GM21717 (cell line): ENCODE measurements around the gene TNIP1.

ENCODE experiments used
- ATAC-seq: cut with Tn5 transposase; IDR thresholded peaks from one replicate; pipeline ENCODE4 v1.9.1; 2021; ENCODE audit warnings: mild to moderate bottlenecking, moderate library complexity; ENCODE audit not compliant: unreplicated experiment

The TNIP1 gene

DNA sequence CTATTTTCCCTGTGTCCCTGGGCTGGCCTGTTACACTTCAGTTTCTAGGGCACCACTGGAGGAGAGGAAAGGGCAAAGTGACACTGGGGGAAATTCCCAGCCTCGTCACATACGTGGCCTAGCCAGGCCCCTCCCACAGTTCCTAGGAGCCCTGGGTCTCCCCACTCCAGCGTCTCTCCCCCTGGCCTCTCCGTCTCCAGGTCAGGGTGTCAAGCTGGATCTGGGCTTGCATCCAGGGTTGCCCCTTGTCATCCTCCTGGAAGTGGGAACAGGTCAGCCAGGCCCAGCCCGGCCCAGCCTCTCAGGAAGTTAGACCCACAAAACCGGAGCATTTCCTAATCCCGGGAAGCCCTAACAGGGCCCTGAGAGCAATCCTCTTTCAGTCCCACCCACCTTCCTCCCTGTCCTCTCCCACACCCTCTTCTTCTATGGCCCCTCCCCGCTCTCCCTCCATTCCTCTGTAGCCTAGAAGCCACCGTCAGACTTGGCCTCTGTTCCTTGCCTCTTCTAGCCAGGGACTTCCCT lies 4.7 kb upstream of the TNIP1 start:
- ATAC-seq = no peak

GRCh38 chr5:151084363-151084762 lies 3.5 kb upstream of the TNIP1 start:
- ATAC-seq = no peak

GRCh38 chr5:151083081-151083676 lies 2.3 kb upstream of the TNIP1 start:
- no peak for ATAC-seq

DNA sequence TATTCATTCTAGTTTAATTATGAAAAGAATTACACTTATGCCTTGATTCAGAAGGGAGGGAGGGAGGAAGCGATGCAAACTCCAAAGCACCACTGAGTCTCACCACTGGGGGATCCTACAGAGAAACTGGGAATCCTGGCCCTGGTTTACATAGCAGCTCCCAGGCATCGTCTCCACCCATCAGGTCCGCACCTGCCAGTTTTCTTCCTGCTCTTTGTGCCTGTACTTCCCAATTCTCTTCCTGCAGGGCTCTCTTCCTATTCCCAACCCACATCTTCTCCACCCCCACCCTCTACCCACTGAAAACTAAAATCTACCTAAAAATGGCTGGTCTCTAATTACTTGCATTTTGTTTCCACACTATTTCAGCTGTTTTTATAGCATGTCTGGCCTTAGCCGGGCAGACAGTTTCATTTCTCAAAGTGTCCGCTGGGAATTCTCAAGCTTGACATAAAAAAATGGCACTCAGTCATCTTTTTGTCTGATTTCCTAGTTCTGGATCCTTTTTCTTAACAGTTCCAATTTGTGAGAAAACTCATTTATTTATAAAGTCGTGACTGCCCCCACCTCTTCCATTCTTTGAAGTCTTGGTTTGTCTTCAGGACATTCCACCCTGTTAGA lies 1.6 kb upstream of the TNIP1 start:
- no peak for ATAC-seq

- ATAC-seq = no peak
These were observed 822 bp upstream of the TNIP1 start for GRCh38 chr5:151081431-151082281.

- no peak for ATAC-seq
These were observed 809 bp downstream of the TNIP1 start for GRCh38 chr5:151079838-151080612.

- peak; percentile 50 for ATAC-seq
These were observed 2.2 kb downstream of the TNIP1 start for GRCh38 chr5:151078490-151079262.

DNA sequence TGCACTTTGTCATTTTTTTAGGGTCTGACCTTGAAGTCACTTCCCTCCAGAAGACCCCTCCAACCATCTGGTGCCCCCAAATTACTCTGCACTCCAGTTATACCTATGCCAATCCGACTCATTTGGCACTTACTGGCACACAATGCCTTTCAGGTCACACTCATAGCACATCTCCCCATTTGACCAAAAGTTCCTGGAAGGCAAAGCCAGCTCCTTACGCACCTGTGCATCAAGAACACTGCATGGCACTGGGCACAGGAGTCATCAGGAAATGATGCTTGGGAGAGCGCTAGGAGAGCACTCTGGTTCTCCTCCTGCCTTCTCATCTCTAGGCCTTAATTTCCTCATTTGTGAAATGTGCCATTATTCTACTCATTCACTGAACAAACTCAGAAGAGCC lies 2.9 kb downstream of the TNIP1 start:
- no peak for ATAC-seq

DNA sequence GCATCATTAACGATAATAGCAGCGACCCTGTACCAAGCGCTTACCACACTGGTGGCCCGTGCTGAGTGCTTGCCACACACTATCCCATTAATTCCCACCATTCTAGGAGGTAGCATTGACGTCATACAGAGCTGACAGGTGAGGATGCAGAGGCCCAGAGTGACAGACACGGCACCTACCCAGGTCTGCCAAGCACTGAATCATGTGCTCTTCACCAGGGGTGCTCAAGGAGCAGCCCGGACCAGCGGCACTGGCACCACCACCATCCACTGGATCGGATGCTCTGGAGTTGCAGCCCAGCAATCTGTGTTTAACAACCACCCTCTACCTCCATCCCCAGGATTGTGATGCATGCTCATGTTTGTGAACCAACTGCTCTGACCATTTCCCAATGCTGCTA lies 3.4 kb downstream of the TNIP1 start:
- no peak for ATAC-seq

GRCh38 chr5:151076616-151077015 lies 4.2 kb downstream of the TNIP1 start:
- ATAC-seq = no peak

DNA sequence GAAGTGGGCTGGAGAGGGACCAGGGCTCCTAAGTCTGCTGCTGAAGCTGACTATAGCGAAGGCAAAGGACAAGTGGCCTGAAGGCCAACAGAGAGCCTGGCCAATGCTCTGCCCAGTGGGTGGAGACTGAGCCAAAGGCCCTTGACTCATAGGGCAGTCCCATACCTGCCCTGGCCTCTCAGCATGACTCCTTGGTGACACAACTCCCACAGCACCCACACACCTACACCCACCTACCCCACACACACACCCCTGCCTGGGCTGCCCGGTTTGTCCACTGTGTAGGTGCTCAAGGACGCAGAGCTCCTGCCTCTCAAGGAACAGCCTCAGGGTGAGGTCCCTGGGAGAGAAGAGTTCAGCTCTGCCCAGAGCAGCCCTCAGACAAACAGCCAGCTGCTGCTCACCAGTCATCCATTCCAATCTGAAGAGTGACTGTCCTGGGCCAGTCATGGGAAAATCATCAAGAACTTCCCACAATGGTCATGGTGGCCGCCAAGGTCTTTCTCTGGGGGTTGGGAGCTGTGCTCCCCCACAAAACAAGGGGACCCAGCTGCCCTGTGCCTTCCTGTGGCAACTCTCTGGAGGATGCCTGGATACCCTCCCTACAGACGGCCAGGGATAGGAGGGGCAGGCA lies 5.0 kb downstream of the TNIP1 start:
- no peak for ATAC-seq

- ATAC-seq = no peak
These were observed 6.3 kb downstream of the TNIP1 start for GRCh38 chr5:151074557-151074956.

DNA sequence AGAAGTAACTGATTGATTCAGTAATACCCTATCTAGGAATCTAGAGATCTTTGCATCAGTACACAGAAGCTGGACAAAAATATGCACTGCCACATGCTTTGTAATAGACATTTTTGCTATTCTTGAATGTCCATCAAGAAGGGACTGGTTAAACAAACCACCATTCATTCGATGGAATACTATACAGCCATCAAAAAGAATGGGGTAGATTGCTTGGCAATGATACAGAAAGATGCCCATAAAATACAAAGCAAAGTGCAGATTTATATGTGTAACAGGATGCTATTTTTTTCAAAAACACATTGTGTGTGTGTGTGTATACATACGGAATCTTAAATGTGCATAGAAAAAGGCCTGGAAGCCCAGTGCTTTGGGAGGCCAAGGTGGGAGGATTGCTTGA lies 7.6 kb downstream of the TNIP1 start:
- ATAC-seq = no peak

DNA sequence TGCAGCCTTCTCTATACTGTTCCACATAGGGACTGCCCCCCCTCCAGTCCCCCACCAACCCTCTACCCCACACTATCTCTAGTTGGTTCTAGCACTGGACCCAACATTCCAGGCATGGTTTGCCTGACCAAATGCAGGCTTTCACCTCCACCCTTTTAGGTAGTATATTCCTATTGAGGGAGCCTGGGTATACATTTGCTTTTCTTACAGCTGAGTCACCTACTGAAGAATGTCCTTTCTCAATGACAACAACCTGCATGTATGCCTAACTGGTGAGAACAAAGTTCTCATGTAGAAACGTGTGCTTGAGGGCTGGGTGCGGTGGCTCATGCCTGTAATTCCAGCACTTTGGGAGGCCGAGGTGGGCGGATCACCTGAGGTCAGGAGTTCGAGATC lies 8.2 kb downstream of the TNIP1 start:
- no peak for ATAC-seq

DNA sequence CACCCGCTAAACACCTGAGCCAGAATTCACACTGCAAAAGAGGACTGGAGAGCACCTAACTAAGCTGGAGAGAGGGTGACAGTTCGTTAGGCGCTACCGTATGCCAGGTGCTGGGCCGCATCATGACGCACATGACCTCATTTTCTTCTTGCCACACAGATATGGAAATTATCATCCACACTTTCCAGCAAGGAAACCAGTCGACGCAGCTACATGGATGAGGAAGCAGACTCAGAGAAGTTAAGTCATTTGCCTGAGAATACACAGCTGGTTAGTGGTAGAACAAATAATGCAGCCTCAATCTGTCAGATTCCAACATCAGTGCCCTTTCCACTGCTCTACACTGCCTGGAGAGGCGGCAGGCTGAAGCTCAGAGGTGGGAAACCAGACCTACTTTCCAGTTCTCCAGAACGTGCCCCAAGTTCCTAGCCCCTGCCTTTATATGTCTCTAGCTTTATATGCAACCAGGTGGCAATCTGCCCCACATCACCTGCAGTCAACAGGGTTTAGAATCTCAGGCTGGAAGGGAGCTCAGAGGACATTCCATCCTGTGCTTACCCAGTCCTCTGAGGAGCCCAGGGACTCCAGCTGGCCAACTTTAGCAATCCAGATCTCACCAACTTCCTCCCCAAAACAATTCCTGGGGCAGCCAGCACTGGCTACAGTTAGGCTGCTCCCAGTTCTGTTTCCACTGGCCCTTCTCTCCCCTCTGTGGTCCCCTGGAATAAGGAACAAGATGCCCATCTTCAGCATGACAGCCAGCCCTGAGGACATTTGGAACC lies 8.8 kb downstream of the TNIP1 start:
- ATAC-seq = no peak

DNA sequence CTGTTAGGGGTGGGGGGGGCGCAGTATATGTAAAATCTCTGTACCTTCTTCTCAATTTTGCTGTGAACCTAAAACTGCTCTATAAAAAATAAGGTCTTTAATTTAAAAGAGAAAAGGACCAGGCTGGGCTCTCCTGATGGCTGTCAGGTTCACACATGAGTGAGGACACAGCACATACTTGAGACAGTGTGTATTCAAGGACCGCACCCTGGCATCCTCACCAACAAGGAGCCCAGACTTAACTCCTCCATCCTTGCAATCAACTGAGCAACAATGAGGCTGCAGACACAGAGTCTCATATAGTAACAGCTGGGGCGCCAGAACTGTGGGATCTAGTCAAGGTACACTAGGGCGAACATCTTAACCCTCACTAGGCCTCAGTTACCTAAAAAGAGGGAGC lies 9.8 kb downstream of the TNIP1 start:
- no peak for ATAC-seq

- no peak for ATAC-seq
These were observed 10.4 kb downstream of the TNIP1 start for GRCh38 chr5:151070449-151070848.

DNA sequence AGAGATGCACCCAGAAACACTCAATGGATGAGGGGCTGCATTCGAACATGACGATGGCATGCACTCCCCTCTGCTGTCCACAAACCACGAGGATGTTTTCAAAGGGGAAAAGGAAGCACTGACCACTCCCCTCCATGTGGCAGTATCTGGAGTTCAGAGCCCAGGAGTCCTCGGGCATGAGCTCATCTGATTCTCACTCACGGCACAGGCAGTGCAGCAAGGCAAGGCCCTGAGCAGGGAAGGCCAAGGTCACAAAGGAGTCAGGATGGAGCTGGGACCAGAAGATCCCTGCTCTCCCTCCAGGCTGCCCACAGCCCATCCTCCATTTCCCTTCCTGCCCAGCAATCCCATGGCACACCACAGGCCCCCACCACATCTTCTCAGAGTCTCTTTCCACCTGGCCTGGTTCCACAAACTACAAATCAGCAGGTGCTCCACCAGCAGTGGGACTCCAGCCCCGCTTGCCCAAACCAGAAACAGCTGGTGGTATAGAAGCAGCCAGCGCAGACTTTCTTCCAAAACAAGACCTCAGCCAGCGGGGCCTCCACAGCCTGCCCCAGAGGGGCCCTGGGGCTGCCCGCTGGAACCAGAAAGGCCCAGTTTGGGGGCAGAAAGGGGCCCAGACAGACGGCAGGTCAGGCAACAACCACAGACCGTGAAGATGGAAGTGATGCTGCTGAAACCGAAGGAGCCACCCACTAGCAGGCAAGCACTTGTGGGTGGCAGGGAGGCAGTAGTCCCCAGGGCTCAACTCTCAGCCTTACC lies 12.2 kb downstream of the TNIP1 start:
- peak; percentile 54 for ATAC-seq
